Stimulated activated naive CD4-positive, alpha-beta T cell (primary cell): Measurements from ENCODE around the gene ZNF358.

ENCODE experiments used
- DNase-seq, 6 experiments: peaks; one replicate each; lab custom pipeline; 2025; lab: John Stamatoyannopoulos, UW

The ZNF358 gene

DNA sequence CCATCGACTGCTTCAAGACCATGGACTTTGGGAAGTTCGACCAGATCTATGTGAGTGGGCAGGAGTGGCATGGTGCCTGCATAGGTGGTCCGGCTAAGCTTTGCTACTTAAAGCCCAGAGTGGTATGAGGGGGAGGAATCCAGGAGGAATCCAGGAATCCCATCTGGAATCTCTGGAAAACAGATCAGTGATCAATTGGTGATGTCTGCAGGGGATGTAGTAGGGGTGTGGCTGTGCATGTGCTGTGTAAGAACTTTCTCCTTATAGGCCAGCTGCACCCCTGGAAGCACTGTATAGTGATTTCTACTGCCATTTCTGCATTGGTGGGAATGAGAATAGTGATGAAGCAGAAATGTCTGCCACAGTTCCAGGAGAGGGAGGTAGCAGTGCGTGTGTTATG is 43.2 kb downstream of the ZNF358 start:
- no peak for DNase-seq

DNA sequence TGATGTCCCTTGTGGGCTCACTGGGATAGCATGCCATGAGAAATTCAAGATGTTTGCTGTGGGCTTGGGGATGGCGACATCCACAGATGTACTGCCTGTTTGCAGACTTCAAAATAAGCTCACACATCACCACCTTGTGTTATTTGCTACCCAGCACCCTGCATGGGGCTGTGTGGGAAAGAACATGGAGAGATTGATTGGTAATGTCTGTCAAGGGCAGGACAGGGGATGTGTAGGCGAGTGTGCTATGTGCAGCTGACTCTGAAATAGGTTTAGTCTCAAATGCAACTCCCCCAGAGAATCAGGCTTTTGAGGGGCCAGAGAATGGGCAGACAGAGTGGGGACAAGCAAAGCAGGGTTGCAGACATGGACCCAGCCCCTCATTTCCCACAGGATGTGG is 44.4 kb downstream of the ZNF358 start:
- no peak for DNase-seq

DNA sequence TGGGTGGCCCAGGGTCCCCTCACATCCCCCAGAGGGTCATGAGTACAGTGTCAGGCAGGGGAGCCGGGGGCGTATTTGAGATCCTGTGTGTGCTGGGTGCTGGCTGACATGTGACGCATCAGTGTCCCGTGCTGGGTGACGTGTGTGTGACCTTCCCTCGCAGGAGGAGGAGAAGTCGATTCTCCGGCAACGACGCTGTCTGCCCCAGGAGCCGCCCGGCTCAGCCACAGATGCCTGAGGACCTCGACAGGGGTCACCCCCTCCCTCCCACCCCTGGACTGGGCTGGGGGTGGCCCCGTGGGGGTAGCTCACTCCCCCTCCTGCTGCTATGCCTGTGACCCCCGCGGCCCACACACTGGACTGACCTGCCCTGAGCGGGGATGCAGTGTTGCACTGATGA is 45.4 kb downstream of the ZNF358 start:
- no peak for DNase-seq

DNA sequence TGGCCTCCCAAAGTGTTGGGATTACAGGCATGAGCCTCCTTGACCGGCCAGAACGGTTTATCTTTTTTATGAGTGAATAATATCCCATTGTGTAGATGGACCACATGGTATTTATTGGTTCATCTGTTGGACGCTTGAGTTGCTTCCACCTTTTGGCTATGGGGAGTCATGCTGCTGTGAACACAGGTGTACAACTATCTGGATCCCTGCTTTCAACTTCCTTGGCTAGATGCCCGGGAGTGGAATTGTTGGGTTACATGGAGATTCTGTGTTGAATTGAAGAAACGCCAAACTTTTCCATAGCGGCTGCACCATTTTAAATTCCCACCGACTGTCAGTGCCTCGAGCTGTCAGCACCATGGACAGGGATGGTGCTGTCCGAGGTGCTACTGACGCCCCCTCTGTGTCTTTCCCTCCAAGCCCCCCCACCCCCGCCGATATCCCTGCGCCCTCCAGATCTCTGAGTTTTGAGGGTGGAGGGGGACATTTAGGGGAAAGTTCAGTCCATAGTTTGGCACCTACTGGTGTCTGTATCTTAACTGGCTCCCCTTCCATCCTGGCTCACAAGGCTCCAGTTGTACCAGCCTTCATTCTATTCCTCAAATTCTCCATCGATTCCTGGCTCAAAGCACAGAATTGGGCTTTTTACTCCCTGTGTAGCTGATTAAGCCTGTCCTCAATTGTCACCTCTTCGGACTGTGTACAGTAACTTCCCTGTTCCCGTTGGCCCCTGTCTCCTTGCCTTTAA is 46.9 kb downstream of the ZNF358 start:
- no peak for DNase-seq

DNA sequence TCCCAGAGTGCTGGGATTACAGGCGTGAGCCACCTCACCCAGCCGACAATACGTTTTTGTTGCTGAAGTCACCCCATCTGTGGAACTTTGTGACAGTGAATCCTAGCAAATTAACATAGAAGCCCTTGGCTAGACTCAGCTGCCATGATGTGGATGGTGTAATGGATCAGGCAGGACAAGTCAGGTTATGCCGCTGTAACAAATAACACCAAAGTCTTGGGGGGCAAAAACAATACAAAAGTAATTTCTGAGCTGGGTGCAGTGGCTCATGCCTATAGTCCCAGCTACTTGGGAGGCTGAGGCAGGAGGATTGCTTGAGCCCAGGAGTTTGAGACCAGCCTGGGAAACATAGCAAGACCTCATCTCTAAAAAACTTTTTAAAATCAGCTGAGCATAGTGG is 49.0 kb downstream of the ZNF358 start:
- DNase-seq: no peak

DNA sequence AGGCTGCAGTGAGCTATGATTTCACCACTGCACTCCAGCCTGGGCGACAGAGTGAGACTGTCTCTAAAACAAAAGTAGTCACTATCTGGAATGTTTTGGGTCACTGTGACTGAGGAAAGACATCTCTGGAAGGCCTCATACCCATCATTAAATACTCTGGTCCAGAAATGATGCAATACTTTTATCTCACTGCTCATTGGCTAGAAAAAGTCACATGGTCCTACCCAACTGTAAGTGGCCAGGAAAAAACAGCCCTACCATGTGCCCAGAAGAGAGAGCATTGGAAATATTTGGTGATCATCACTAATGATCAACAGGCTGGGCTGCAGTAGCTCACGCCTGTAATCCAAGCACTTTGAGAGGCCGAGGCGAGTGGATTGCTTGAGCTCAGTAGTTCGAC is 49.4 kb downstream of the ZNF358 start:
- no peak for DNase-seq
